IPS-11a (cell line): Measurements from ENCODE around the gene MCM5.
"Not testable (repeated sequence)": the region's sequence is repeated elsewhere in the genome, so short reads cannot be mapped to it uniquely, and the experiment has no call there.

Experiments
- H3K4me3 ChIP-seq: one replicate; pipeline ENCODE4 v1.5.1; 2013; ENCODE audit warnings: low read depth, low read length, control low read depth

The MCM5 gene

GRCh38 chr22:35399678-35400500 lies at the start of gene MCM5:
Gene MCM5, plus strand, starts transcription at chr22:35400140. Its CDS starts 299 bp downstream, at chr22:35400439.
- peak within 1 kb of the TSS; percentile 91 for H3K4me3 ChIP-seq

- H3K4me3 ChIP-seq = peak overlapping the region; percentile 51
Measured at GRCh38 chr22:35350539-35351503, 49.1 kb upstream of the MCM5 start.

GRCh38 chr22:35352214-35353111 lies 47.5 kb upstream of the MCM5 start:
- no peak overlapping the region for H3K4me3 ChIP-seq

GRCh38 chr22:35353318-35353717 lies 46.6 kb upstream of the MCM5 start:
- H3K4me3 ChIP-seq = no peak overlapping the region

- no peak overlapping the region for H3K4me3 ChIP-seq
Measured at GRCh38 chr22:35354068-35354467, 45.9 kb upstream of the MCM5 start.

- no peak overlapping the region for H3K4me3 ChIP-seq
Measured at GRCh38 chr22:35357883-35358621, 41.9 kb upstream of the MCM5 start.

- H3K4me3 ChIP-seq = no peak overlapping the region
Measured at GRCh38 chr22:35359380-35360065, 40.4 kb upstream of the MCM5 start.

GRCh38 chr22:35361001-35361558 lies 38.9 kb upstream of the MCM5 start:
- no peak overlapping the region for H3K4me3 ChIP-seq

GRCh38 chr22:35363566-35364086 lies 36.3 kb upstream of the MCM5 start:
- no peak overlapping the region for H3K4me3 ChIP-seq

- not testable (repeated sequence) for H3K4me3 ChIP-seq
Measured at GRCh38 chr22:35364230-35364629, 35.7 kb upstream of the MCM5 start.

- H3K4me3 ChIP-seq = no peak overlapping the region
Measured at GRCh38 chr22:35367331-35367886, 32.5 kb upstream of the MCM5 start.

GRCh38 chr22:35368386-35368785 lies 31.6 kb upstream of the MCM5 start:
- H3K4me3 ChIP-seq = no peak overlapping the region

GRCh38 chr22:35369996-35370395 lies 29.9 kb upstream of the MCM5 start:
- H3K4me3 ChIP-seq = no peak overlapping the region

- no peak overlapping the region for H3K4me3 ChIP-seq
Measured at GRCh38 chr22:35373781-35374180, 26.2 kb upstream of the MCM5 start.

- H3K4me3 ChIP-seq = no peak overlapping the region
Measured at GRCh38 chr22:35375031-35375430, 24.9 kb upstream of the MCM5 start.

- no peak overlapping the region for H3K4me3 ChIP-seq
Measured at GRCh38 chr22:35375526-35375925, 24.4 kb upstream of the MCM5 start.

GRCh38 chr22:35376728-35377472 lies 23.0 kb upstream of the MCM5 start:
- no peak overlapping the region for H3K4me3 ChIP-seq

- H3K4me3 ChIP-seq = no peak overlapping the region
Measured at GRCh38 chr22:35377735-35378134, 22.2 kb upstream of the MCM5 start.
